GM20431 (cell line): ENCODE results near the gene IQCM.

Experiments
- in situ Hi-C: fragments of 300-500 bp; cut with MseI, MboI; formaldehyde crosslinking; loops from one replicate; pipeline ENCODE4 v1.15.0; 2020; ENCODE audit warnings: low sequenced_read_pairs; ENCODE audit not compliant: unreplicated experiment

IQCM gene

GRCh38 chr4:149785696-149786431 is 29.8 kb downstream of the IQCM start:
- in situ Hi-C loops, result no loop called here

- in situ Hi-C loops, result no loop called here
Measured at GRCh38 chr4:149784018-149784417, 31.6 kb downstream of the IQCM start.

DNA sequence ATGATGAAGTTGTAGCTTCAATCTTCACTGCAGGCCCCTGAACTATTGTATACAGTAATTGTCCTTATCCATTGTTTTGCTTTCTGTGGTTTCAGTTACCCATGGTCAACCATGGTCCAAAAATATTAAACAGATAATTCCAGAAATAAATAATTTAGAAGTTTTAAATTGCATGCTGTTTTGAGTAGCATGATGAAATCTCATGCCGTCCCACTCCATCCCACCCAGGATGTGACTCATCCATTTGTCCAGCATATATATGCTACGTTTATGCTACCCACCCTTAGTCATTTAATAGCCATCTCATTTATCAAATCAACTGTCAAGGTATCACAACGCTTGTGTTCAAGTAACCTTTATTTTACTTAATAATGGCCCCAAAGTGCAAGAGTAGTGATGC is 34.5 kb downstream of the IQCM start:
- in situ Hi-C loops, result no loop called here

- in situ Hi-C loops, result no loop called here
Measured at GRCh38 chr4:149768477-149768876, 47.2 kb downstream of the IQCM start.

GRCh38 chr4:149766135-149766534 is 49.5 kb downstream of the IQCM start:
- in situ Hi-C loops, result no loop called here

DNA sequence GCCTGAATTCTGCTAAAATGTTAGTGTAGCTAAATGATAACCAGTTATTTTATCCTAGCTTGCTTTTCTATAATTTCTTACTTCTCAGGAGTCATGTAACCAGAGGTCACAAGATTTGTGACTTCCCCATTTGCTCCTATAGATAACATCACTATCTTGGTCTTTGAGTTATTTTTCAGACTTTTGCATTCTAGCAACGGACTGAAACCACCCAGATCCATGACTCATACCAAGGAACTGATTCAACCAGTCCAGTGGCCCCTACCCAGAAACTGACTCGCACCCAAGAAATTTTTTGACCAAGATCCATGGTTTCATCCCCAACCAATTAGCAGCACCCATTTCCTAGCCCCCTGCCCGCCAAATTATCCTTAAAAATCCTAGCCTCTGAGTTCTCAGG is 50.0 kb downstream of the IQCM start:
- in situ Hi-C loops, result no loop called here

DNA sequence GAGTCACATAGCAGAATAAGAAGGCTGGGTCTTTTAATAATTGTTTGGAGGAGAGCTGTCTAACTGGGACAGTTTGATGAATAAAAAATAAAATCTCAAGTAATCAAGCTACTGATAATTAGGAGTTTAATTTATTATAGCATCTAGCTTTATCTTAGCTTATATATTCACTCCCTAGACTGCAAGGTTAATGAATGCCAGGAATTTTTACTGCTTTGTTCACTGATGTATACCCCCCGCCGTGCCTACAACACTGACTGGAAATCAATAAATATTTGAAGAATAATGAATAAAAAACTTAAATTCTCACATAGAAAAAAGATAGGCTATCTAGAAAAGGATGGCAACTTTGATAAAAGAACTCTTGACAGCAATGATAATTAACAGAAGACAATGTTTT is 59.7 kb downstream of the IQCM start:
- in situ Hi-C loops, result no loop called here

- in situ Hi-C loops, result no loop called here
Measured at GRCh38 chr4:149754526-149754925, 61.1 kb downstream of the IQCM start.

DNA sequence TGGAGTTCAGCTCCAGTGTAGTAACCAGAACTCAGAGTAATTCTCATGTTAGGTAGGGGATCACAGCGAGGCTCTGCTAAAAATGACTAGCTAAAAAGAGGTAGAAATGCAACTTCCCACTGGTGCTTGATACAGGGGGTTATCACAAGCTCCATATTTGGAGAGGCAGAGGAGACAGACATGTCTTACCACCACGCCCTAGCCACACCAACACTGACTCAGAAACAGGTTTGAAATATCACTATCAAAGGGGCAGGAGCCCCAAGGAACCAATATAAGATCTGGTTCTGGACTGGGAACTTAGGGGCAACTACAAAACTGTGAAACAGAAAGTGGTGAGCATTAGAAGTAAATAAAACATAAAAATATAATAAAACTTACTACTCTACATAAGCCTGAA is 62.9 kb downstream of the IQCM start:
- in situ Hi-C loops, result no loop called here

GRCh38 chr4:149751174-149751573 is 64.5 kb downstream of the IQCM start:
- in situ Hi-C loops, result no loop called here

DNA sequence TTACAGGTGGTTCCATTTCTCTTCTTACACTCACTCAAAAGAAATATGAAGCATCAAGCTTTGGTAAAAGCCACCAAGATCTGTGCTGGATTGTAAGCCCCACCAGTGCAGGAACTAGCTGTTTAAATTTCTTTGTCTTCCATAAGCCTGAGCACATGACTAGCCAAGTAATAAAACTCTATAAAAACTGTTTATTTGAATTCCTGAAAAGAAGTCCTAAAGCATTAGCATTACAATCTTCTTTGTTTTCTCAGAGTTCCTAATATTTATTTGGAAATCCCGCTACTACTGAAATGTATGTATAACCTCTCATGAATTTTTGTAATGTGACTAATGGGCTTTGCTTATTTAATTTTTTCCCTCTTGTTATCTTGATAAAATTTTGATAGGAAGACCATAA is 65.9 kb downstream of the IQCM start:
- in situ Hi-C loops, result no loop called here

DNA sequence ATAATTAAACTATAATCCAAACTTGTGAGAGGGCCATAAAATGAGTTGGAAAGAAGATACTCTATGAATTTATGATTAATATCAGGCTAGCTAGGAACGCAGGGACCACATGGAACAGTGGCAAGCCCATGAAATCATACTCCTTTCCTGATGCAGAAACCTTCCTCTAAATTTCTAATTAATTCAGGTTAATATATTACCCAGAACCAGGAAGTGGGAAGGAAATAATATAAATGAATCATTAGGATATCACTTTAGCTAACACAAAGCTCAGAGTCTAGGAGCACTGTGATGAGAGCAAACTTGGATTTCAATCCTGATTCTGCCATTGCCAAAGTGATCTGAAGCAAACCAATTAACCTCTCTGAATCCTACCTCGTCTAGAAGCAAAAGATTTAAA is 68.0 kb downstream of the IQCM start:
- in situ Hi-C loops, result no loop called here

GRCh38 chr4:149746276-149746675 is 69.4 kb downstream of the IQCM start:
- in situ Hi-C loops, result no loop called here

DNA sequence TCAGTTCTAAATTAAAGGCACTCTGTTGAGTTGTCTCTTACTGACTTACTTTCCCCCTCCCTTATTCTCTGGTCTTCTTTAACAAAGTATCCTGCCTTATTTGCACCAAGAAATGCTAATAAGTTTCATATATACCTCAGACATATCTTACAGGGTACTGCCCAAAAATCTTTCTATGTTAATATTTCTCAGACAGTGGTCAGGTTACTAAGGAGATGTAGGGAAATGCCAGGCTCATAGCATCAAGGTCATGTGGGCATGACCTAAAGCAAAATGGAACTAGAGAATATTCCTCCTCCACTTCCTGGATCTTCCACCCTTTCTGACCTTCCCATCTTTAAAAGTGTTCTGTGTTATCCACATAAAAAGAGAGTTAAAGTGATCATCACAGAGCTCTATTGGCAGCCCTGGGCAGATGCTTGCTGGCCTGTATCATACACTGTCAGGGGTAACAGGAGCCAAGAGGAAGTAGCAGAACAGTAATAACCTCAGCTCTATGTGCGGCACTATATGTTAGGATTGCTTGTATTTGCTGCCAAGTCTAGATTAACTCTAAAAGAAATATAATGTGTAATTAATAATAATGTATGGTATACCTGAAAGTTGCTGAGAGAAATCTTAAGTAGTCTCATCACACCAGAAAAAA is 74.3 kb downstream of the IQCM start:
- in situ Hi-C loops, result no loop called here

DNA sequence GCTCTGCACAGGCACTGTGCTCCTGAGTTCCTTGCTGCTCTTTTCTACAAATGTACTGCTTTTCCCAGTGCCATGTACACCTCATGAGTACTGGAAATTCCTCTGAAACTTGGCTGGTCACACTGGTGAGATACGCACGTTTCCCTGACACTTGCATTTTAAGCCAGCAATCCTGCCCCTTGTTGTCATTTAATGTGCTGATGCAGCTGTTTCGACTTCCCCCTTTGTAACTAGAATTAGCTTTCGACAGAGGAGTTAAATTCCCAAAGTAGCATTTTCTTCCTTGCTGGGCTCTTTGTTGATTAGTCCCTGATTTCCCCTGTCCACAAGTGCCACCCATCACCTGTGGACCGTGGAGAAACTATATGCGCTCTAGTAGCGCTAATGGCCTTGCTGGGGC is 77.5 kb downstream of the IQCM start:
- in situ Hi-C loops, result no loop called here

DNA sequence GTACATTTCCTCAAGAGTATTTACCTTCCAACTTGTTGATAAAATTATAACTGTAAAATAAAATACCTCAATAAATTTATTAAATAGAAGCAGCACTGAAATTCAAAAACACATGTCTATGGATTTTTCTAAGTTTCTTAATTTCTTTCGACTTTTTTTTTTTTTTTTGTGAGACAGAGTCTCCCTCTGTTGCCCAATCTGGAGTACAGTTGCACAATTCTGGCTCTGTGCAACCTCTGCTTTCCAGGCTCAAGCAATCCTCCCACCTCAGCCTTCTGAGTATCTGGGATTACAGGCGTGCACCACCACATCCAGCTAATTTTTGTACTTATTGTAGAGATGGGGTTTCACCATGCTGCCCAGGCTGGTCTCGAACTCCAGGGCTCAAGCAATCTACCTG is 79.8 kb downstream of the IQCM start:
- in situ Hi-C loops, result no loop called here

- in situ Hi-C loops, result no loop called here
Measured at GRCh38 chr4:149728444-149728843, 87.2 kb downstream of the IQCM start.

DNA sequence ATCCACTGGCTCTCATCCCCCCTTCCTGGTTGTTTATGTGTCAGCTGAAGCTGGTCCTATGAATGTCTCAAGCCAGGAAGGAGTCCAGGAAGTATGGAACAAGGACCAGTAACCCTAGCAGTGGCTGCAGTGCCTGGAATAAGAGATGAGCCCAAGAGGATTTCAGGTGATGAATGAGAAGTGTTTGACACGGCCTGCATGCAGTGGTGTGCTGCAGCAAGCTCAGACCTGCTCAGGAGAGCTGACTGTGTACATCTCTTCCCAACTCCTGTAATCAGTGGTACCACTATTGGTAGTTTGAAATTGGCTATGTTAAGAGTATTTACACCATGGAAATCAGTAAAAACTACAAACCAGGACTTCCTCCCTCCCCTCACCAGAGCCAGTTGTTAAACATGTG is 88.0 kb downstream of the IQCM start:
- in situ Hi-C loops, result no loop called here

DNA sequence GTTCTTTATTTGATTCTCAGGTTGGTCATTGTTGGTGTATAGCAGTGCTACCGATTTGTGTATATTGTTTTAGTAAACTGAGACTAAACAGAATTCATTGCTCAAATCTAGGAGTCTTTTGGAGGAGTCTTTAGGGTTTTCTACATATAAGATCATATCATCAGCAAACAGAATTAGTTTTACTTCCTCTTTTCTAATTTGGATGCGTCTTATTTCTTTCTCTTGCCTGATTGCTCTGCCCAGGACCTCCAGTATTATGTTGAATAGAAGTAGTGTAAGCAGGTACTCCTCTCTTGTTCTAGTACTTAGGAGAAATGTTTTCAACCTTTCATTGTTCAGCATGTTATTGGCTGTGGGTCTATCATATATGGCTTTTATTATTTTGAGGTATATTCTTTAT is 92.6 kb downstream of the IQCM start:
- in situ Hi-C loops, result no loop called here

- in situ Hi-C loops, result no loop called here
Measured at GRCh38 chr4:149719806-149720205, 95.8 kb downstream of the IQCM start.

GRCh38 chr4:149719357-149719756 is 96.3 kb downstream of the IQCM start:
- in situ Hi-C loops, result no loop called here

GRCh38 chr4:149718500-149718899 is 97.1 kb downstream of the IQCM start:
- in situ Hi-C loops, result no loop called here
